Measurements from ENCODE around the gene CSDE1. TPM values are rescaled to one million over a fixed set of nuclear protein-coding genes. Genes with fewer than 3 reads are reported as not detected.

Gene CSDE1
- total RNA-seq, 1 donor from 2014 or later: 635 TPM

GRCh38 chr1:114719424-114719787 is 38.4 kb downstream of the CSDE1 start:
- TF ChIP-seq EZH2 (IDR thresholded peaks at IDR 0.05; ENCODE audit: insufficient read depth, low read length): no peak
- TF ChIP-seq CTCF (IDR thresholded peaks at IDR 0.05; ENCODE audit: insufficient read depth, low read depth, low read length): no peak
- H3K27ac Mint-ChIP-seq (ENCODE audit: unreplicated experiment): peak overlapping the region; percentile 78
- Histone ChIP-seq H3K27me3 (ENCODE audit: insufficient read depth, low read length) (no peaks in the 10 kb centered on the region), H3K9ac (ENCODE audit: low read length) (peak overlapping the region; percentile 36), H4K20me1 (ENCODE audit: insufficient read depth, low read length) (no peaks in the 10 kb centered on the region), H3K4me1 (ENCODE audit: insufficient read depth, low read length) (peaks cover 8% of the 10 kb centered on the region), H3K27ac (ENCODE audit: low read depth, low read length) (peak overlapping the region; percentile 66), H3K9me3 (ENCODE audit: insufficient read depth, low read depth, low read length) (no peaks in the 10 kb centered on the region), H3K79me2 (ENCODE audit: insufficient read depth, low read length) (peaks cover 26% of the 10 kb centered on the region), H3K4me3 (ENCODE audit: insufficient read depth, low read depth, low read length) (no peak overlapping the region), H3K4me2 (ENCODE audit: low read length) (no peak overlapping the region), H2AFZ (ENCODE audit: low read depth, low read length) (no peak overlapping the region), H3K36me3 (ENCODE audit: insufficient read depth, low read length) (peaks cover 63% of the 10 kb centered on the region)
- H3K9me3 Mint-ChIP-seq (ENCODE audit: unreplicated experiment): no peaks in the 10 kb centered on the region
- H3K4me1 Mint-ChIP-seq (ENCODE audit: low read depth, unreplicated experiment): peaks cover 24% of the 10 kb centered on the region
- H3K36me3 Mint-ChIP-seq (ENCODE audit: low read depth, unreplicated experiment): peaks cover 9% of the 10 kb centered on the region
- DNase-seq (ENCODE audit: low read depth) (peak; percentile 25), FAIRE-seq (no peak)
- no peaks in the 10 kb centered on the region for H3K27me3 Mint-ChIP-seq (ENCODE audit: low read depth, unreplicated experiment)
- no peak overlapping the region for H3K4me3 Mint-ChIP-seq (ENCODE audit: unreplicated experiment)

- Mint-ChIP-seq H3K9me3 (ENCODE audit: unreplicated experiment) (no peaks in the 10 kb centered on the region), H3K4me1 (ENCODE audit: low read depth, unreplicated experiment) (peaks cover 22% of the 10 kb centered on the region), H3K27ac (ENCODE audit: unreplicated experiment) (peak overlapping the region; percentile 78), H3K4me3 (ENCODE audit: unreplicated experiment) (no peak overlapping the region), H3K36me3 (ENCODE audit: low read depth, unreplicated experiment) (peaks cover 9% of the 10 kb centered on the region), H3K27me3 (ENCODE audit: low read depth, unreplicated experiment) (no peaks in the 10 kb centered on the region)
- H3K9me3 ChIP-seq (ENCODE audit: insufficient read depth, low read depth, low read length): no peaks in the 10 kb centered on the region
- FAIRE-seq (no peak), DNase-seq (ENCODE audit: low read depth) (peak; percentile 26)
- no peaks in the 10 kb centered on the region for H4K20me1 ChIP-seq (ENCODE audit: insufficient read depth, low read length)
- peaks cover 9% of the 10 kb centered on the region for H3K4me1 ChIP-seq (ENCODE audit: insufficient read depth, low read length)
- no peak overlapping the region for H3K4me3 ChIP-seq (ENCODE audit: insufficient read depth, low read depth, low read length)
- TF ChIP-seq EZH2 (IDR thresholded peaks at IDR 0.05; ENCODE audit: insufficient read depth, low read length) (no peak), CTCF (IDR thresholded peaks at IDR 0.05; ENCODE audit: insufficient read depth, low read depth, low read length) (no peak)
- H3K79me2 ChIP-seq (ENCODE audit: insufficient read depth, low read length): peaks cover 32% of the 10 kb centered on the region
- peak overlapping the region; percentile 36 for H3K9ac ChIP-seq (ENCODE audit: low read length)
- peak overlapping the region; percentile 66 for H3K27ac ChIP-seq (ENCODE audit: low read depth, low read length)
- no peak overlapping the region for H3K4me2 ChIP-seq (ENCODE audit: low read length)
- H3K27me3 ChIP-seq (ENCODE audit: insufficient read depth, low read length): no peaks in the 10 kb centered on the region
- no peak overlapping the region for H2AFZ ChIP-seq (ENCODE audit: low read depth, low read length)
- H3K36me3 ChIP-seq (ENCODE audit: insufficient read depth, low read length): peaks cover 66% of the 10 kb centered on the region
Measured at GRCh38 chr1:114718661-114719423, 38.9 kb downstream of the CSDE1 start.

Data from astrocyte (in vitro differentiated cells and primary cell).